Medulla oblongata (tissue), 1 donor: ENCODE data around the gene COL1A2.

Experiments
- DNase-seq: peaks from one replicate; pipeline ENCODE4 v3.0.0-alpha.2; 2015; ENCODE audit errors: extremely low spot score

The COL1A2 gene

GRCh38 chr7:94410413-94411187 lies 15.9 kb downstream of the COL1A2 start:
- no peak for DNase-seq

DNA sequence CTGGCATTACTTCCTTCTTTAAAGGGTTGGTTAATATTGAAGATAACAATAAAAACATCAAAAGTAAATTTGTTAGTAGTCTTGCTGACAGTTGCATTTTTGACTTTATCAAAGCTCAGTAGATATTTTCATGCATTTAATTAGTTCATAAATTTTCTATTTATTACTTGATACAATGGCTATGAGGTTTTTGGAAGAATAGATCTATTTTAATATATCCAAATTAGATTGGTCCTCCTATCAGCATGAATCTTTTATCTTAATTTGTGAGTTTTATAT lies 16.4 kb downstream of the COL1A2 start:
- no peak for DNase-seq

- DNase-seq, result no peak
Observed at GRCh38 chr7:94412762-94413322, 18.1 kb downstream of the COL1A2 start.

DNA sequence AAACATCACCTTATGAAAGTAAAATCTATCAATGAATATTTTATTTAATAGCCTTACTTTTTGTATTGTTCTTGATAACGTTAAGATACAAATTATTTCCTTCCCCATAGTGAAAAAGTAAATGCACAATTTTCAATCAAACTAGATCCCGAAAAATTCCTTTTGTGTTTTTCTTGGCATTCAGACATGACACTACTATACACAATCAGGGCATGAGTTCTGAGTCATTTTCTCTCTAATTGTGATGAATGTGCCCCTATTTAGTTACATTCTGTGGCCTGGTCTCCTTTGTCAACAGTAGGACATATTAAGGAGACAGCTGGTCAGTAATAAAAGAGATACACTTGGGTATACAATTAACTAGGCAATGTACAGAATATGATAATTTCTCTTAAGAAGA lies 19.8 kb downstream of the COL1A2 start:
- no peak for DNase-seq

- DNase-seq, result no peak
Observed at GRCh38 chr7:94414980-94415379, 20.3 kb downstream of the COL1A2 start.

DNA sequence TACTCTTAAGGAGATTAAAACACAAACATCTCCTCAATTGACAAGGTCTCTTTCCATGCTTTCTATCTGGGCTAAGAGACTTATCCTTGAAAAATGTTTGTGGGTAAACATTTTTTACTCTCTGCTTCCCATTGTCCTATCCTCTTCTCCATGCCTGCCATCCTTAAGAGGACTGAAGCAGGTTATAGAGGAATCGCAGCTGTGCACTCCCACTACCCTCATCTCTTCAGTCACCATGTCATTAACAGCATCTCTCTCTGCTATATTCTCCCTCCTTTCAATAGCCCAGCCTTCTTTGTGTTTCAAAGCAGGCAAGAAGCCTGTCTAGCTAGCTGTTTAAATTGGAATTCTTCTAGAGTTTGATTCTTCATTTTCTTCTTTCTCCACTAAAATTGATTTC lies 22.6 kb downstream of the COL1A2 start:
- no peak for DNase-seq

- DNase-seq, result no peak
Observed at GRCh38 chr7:94417901-94418300, 23.2 kb downstream of the COL1A2 start.

GRCh38 chr7:94418851-94419250 lies 24.2 kb downstream of the COL1A2 start:
- no peak for DNase-seq

DNA sequence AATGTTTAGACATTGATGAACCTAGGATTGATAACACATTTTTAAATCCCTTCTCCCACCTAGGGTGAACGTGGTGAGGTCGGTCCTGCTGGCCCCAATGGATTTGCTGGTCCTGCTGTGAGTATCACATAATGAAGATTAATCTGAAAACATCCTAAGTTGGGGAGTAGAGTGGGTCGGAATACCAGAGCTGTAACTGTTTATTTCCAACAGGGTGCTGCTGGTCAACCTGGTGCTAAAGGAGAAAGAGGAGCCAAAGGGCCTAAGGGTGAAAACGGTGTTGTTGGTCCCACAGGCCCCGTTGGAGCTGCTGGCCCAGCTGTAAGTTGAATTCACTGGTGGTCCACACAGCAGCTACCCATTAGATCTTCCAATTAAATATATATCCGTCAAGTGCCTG lies 25.6 kb downstream of the COL1A2 start:
- DNase-seq, result no peak

- no peak for DNase-seq
Observed at GRCh38 chr7:94421681-94422080, 27.0 kb downstream of the COL1A2 start.

DNA sequence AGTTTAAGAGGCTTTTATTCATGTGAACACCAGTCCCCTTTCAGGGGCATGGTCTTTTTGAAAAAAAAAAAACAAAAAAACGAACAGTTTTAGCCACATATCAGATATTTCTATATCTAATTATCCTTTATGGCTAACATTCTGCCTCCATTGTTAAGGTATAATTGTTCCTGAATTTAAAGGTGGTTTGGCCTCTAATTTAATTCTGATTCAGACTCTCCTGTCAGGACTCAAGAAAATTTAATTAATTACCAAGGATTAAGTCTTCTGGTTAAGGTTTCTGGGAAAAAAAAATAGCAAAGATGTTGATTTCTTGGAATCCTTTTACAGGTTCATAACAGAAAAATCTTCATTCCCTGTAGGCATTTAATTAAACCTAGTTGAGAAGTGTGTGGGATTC lies 27.4 kb downstream of the COL1A2 start:
- DNase-seq, result no peak

- no peak for DNase-seq
Observed at GRCh38 chr7:94422827-94423460, 28.2 kb downstream of the COL1A2 start.

DNA sequence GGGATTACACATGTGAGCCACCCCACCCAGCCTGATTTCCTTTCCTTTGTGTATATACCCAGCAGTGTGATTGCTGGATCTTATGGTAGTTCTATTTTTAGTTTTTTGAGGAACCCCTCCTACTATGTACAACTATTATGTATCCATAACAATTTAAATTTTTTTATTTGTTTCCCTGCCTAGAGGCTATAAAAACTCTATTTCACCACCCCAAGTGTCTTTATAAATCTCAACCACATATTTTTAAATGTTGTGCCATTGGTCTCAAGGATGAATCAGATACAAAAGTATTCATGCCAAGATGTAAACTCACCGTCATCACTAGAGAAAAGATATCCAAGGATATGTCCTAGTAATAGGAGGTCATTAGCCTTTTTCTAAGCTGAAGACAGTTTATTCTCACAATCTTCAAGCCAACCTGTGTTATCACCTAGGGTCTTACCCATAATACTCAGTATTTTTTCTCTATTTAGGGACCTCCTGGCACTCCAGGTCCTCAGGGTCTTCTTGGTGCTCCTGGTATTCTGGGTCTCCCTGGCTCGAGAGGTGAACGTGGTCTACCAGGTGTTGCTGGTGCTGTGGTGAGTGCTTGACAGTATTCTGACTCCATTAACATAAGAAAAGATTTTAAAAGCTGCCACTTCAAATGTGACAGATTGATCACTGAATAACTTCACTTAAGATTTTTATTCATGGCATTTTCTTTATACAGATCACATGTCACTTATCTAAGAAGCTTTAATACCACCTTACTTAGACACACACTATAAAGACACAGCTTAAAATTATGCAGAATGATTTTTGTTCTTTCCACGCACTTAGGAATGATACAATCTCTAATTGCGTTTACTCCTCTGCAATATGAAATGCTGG lies 29.4 kb downstream of the COL1A2 start:
- DNase-seq, result no peak

DNA sequence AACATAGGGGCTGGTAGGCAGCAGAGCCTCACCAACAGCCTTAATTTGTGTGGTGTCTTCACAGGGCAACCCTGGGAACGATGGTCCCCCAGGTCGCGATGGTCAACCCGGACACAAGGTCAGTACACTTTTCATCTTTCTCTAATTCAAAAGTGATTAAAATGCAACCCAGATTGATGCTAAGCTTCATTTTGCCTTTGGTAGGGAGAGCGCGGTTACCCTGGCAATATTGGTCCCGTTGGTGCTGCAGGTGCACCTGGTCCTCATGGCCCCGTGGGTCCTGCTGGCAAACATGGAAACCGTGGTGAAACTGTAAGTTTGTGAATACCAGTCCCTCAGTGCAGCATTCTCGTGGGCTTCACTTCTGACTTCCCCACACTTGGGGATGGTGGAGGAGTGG lies 30.9 kb downstream of the COL1A2 start:
- DNase-seq, result no peak

- no peak for DNase-seq
Observed at GRCh38 chr7:94426980-94427875, 32.5 kb downstream of the COL1A2 start.

DNA sequence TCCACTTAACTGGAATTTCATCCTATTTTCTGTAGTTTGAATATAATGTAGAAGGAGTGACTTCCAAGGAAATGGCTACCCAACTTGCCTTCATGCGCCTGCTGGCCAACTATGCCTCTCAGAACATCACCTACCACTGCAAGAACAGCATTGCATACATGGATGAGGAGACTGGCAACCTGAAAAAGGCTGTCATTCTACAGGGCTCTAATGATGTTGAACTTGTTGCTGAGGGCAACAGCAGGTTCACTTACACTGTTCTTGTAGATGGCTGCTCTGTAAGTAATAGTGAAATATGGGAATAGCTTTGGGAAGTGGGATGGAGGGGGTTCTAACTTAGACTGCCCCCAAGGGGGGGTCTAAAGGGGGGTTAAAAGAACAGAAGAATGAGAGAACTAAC lies 34.5 kb downstream of the COL1A2 start:
- no peak for DNase-seq

- DNase-seq, result no peak
Observed at GRCh38 chr7:94431176-94431575, 36.5 kb downstream of the COL1A2 start.

DNA sequence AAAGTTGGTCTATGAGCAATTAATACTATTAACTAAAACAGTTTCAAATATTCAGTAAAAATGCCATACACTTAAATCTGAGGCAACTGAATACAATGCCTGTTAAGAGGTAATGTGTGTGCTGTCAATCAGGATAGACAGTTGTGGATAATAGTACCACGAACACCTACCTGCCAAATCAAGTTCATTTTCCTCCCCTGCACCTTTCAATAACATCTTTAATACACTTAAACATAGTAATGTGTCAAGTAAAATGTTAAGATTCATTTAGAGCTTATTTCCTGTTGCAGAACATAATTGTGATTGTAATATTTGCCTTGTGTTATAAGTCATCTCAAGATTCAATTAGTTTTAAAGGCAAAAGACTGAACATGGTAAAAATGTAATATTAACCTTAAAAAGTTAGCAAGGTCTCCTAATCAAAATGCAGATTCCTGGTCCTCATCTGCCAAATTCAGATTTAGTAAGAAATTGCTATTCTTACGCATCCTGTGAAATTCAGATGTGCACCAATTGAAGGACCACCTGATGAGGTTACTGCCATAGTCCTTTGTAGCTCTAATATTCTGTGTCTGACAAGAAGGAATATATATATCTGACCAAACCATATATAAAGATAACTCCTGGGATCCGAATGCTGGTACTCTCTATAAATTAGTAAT lies 37.1 kb downstream of the COL1A2 start:
- DNase-seq, result no peak

DNA sequence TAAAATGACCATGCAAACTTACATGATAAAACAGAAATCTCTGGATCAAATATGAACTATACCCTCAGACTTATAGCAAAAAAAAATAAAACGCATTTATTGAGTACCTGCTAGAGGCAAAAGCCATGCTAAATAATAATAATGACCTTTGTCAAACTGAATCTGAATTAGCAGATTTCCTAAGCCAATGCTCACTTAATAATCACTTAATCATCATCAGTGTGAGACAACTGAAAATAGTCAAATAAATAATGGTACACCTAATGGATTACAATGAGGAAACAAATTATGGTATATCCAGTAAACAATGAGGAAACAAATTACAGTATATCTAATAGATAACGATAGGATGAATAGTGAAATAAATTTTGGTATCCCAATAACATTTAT lies 37.6 kb downstream of the COL1A2 start:
- DNase-seq, result no peak

GRCh38 chr7:94432817-94433216 lies 38.1 kb downstream of the COL1A2 start:
- no peak for DNase-seq

- no peak for DNase-seq
Observed at GRCh38 chr7:94433224-94433623, 38.5 kb downstream of the COL1A2 start.
